ENCODE data around the gene RANBP9. TPM values are rescaled to one million over a fixed set of nuclear protein-coding genes. Genes with fewer than 3 reads are reported as not detected.

The RANBP9 gene
- total RNA-seq, 2 donors from 2014 or later = 27.2 to 35.0 TPM

DNA sequence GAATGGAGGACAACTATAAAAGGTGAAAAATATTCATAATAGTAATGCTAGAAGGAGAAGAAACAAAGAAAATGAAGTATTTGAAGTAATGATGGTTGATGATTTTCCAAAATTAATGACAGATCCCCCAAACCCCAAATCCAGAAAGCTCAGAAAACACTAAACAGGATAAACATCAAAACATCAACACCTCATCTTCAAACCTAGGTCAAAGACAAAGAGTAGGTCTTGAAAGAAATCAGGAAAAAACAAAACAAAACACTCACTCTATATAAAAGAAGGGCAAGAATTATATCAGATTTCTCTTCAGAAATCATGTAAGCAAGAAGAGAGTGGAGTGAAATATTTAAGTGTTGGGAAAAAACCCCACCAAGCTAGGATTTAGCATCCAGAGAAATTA, 38.7 kb downstream of the RANBP9 start:
- Histone ChIP-seq H3K9ac (ENCODE audit: low read depth in 2 of 2, low read length in 2 of 2) (no peak overlapping the region), H3K9me3 (no peaks in the 10 kb centered on the region), H3K4me3 (no peak overlapping the region), H3K27me3 (no peaks in the 10 kb centered on the region), H3K27ac (no peak overlapping the region), H3K36me3 (no peaks in the 10 kb centered on the region), H3K4me1 (no peaks in the 10 kb centered on the region)
- DNase-seq = no peak
- intact Hi-C loops (cut with DNase I) = no loop called here
- no peak for TF ChIP-seq CTCF (IDR thresholded peaks at IDR 0.05)

GRCh38 chr6:13671548-13672127, 40.0 kb downstream of the RANBP9 start:
- intact Hi-C loops (cut with DNase I) = no loop called here
- Histone ChIP-seq H3K27me3 (no peaks in the 10 kb centered on the region), H3K4me1 (no peaks in the 10 kb centered on the region), H3K36me3 (no peaks in the 10 kb centered on the region), H3K9me3 (no peaks in the 10 kb centered on the region), H3K27ac (no peak overlapping the region), H3K4me3 (no peak overlapping the region), H3K9ac (ENCODE audit: low read depth in 2 of 2, low read length in 2 of 2) (no peak overlapping the region)
- no peak for DNase-seq
- TF ChIP-seq CTCF (IDR thresholded peaks at IDR 0.05) = no peak

DNA sequence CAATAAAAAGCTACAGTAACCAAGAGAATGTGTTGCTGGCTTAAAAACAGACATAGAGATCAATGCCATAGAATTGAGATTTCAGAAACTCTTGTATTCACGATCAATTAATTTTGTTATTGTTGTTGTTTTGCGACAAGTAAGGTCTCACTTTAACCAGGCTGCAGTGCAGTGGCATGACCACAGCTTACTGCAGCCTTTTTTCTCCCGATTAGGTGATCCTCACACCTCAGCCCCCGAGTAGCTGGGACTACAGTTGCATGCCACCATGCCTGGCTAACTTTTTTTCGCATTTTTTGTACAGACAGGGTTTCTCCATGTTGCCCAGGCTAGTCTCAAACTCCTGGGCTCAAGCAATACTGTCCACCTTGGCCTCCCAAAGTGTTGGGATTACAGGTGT, 42.2 kb downstream of the RANBP9 start:
- H3K9me3 ChIP-seq = no peaks in the 10 kb centered on the region
- DNase-seq = no peak
- H3K9ac ChIP-seq (ENCODE audit: low read depth in 2 of 2, low read length in 2 of 2) = no peak overlapping the region
- intact Hi-C loops (cut with DNase I) = no loop called here
- no peaks in the 10 kb centered on the region for H3K36me3 ChIP-seq
- H3K4me3 ChIP-seq = no peak overlapping the region
- H3K4me1 ChIP-seq = no peaks in the 10 kb centered on the region
- TF ChIP-seq CTCF (IDR thresholded peaks at IDR 0.05) = no peak
- no peak overlapping the region for H3K27ac ChIP-seq
- no peaks in the 10 kb centered on the region for H3K27me3 ChIP-seq

- Histone ChIP-seq H3K4me1 (no peaks in the 10 kb centered on the region), H3K27ac (no peak overlapping the region), H3K27me3 (no peaks in the 10 kb centered on the region), H3K9me3 (no peaks in the 10 kb centered on the region), H3K36me3 (no peaks in the 10 kb centered on the region), H3K9ac (ENCODE audit: low read depth in 2 of 2, low read length in 2 of 2) (no peak overlapping the region), H3K4me3 (no peak overlapping the region)
- intact Hi-C loops (cut with DNase I) = no loop called here
- TF ChIP-seq CTCF (IDR thresholded peaks at IDR 0.05) = no peak
- no peak for DNase-seq
Measured at GRCh38 chr6:13668291-13668928, 43.2 kb downstream of the RANBP9 start.

DNA sequence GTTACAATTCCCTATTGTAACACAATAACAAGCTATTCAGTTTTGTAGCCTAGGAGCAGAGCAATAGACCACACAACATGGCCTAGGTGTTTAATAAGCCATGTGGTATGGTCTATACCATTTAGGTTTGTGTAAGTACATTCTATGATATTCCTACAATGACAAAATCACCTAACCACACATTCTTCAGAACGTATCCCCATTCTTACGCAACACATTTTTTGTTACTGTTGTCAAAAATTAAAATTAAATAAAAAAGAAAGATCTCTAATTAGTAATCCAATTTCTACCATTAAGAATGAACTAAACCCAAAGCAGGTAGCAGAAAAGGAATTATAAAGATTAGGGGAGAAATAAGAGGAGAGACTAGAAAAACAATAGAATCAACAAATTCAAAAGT, 44.0 kb downstream of the RANBP9 start:
- no peaks in the 10 kb centered on the region for H3K27me3 ChIP-seq
- H3K4me3 ChIP-seq = no peak overlapping the region
- DNase-seq = no peak
- H3K27ac ChIP-seq = no peak overlapping the region
- intact Hi-C loops (cut with DNase I) = no loop called here
- H3K4me1 ChIP-seq = no peaks in the 10 kb centered on the region
- H3K36me3 ChIP-seq = no peaks in the 10 kb centered on the region
- H3K9me3 ChIP-seq = no peaks in the 10 kb centered on the region
- no peak for TF ChIP-seq CTCF (IDR thresholded peaks at IDR 0.05)
- no peak overlapping the region for H3K9ac ChIP-seq (ENCODE audit: low read depth in 2 of 2, low read length in 2 of 2)
